Hepatocyte (in vitro differentiated cells): ENCODE measurements around the gene PTPRT. TPM values are rescaled to one million over a fixed set of nuclear protein-coding genes. Genes with fewer than 3 reads are reported as not detected.

ENCODE experiments used
- DNase-seq: peaks from one replicate; pipeline ENCODE4 v3.0.0-alpha.2; 2016; ENCODE audit warnings: low spot score
- H2AFZ ChIP-seq: fragments of 200-600 bp; sonication (generic); 2 replicates; pipeline ENCODE4 v1.6.0; 2016; ENCODE audit warnings: antibody characterized with exemption, mild to moderate bottlenecking
- H3K27ac ChIP-seq: fragments of 200-600 bp; sonication (generic); 2 replicates; pipeline ENCODE4 v1.5.1; 2016; ENCODE audit warnings: mild to moderate bottlenecking
- H3K27me3 ChIP-seq: fragments of 200-600 bp; sonication (generic); 2 replicates; pipeline ENCODE4 v1.6.1; 2016
- H3K36me3 ChIP-seq: fragments of 200-600 bp; sonication (generic); replicated peaks from 2 replicates; pipeline ENCODE4 v1.5.1; 2016; ENCODE audit warnings: low read depth; ENCODE audit not compliant: insufficient read depth
- H3K4me1 ChIP-seq: fragments of 200-600 bp; sonication (generic); 2 replicates; pipeline ENCODE4 v1.5.1; 2016; ENCODE audit warnings: mild to moderate bottlenecking, moderate library complexity; ENCODE audit not compliant: insufficient read depth
- H3K4me2 ChIP-seq: fragments of 200-600 bp; sonication (generic); 2 replicates; pipeline ENCODE4 v1.6.0; 2016
- H3K4me3 ChIP-seq: fragments of 200-600 bp; sonication (generic); 2 replicates; pipeline ENCODE4 v1.5.1; 2016; ENCODE audit warnings: mild to moderate bottlenecking
- H3K79me2 ChIP-seq: fragments of 200-600 bp; sonication (generic); 2 replicates; pipeline ENCODE4 v1.6.0; 2017; ENCODE audit warnings: mild to moderate bottlenecking
- H3K9me2 ChIP-seq: fragments of 200-600 bp; sonication (generic); replicated peaks from 2 replicates; pipeline ENCODE4 v1.6.0; 2017; ENCODE audit warnings: mild to moderate bottlenecking; ENCODE audit not compliant: insufficient read depth
- H3K9me3 ChIP-seq: fragments of 200-600 bp; sonication (generic); 2 replicates; pipeline ENCODE4 v1.5.1; 2016; ENCODE audit warnings: low read depth, mild to moderate bottlenecking
- H4K20me1 ChIP-seq: fragments of 200-600 bp; sonication (generic); 2 replicates; pipeline ENCODE4 v1.6.0; 2016; ENCODE audit warnings: mild to moderate bottlenecking; ENCODE audit not compliant: insufficient read depth, poor library complexity, severe bottlenecking
- EZH2 ChIP-seq: fragments of 200-600 bp; sonication (generic); IDR thresholded peaks from 2 replicates; pipeline ENCODE4 v1.6.1; 2016; ENCODE audit warnings: antibody characterized with exemption, mild to moderate bottlenecking, borderline replicate concordance
- EZH2phosphoT487 ChIP-seq: fragments of 200-600 bp; sonication (generic); IDR thresholded peaks from one replicate; pipeline ENCODE4 v1.6.1; 2018; ENCODE audit warnings: antibody characterized with exemption, mild to moderate bottlenecking, low read depth, moderate library complexity; ENCODE audit not compliant: unreplicated experiment, severe bottlenecking
- WGBS: methylation state at CpG from one replicate; pipeline ENCODE4 v1.1.6; 2016; ENCODE audit warnings: low lambda C conversion rate; ENCODE audit errors: missing lambda C conversion rate; 5-methylcytosine and 5-hydroxymethylcytosine counted together
- polyA plus RNA-seq: library from polyadenylated mRNA; unstranded; fragments of >200 nt; fragmentation: Nextera tagmentation; extraction: Ambion mirVana; gene quantifications from 2 replicates; pipeline ENCODE4 v1.2.1, GENCODE V29; 2016
- total RNA-seq: library from RNA; depleted of rRNA; stranded (reverse); fragments of >200 nt; gene quantifications from 2 replicates; pipeline ENCODE4 v1.2.3, GENCODE V29; 2014
- TF ChIP-seq, protein P1 (sequence below): fragments of 200-600 bp; sonication (generic); IDR thresholded peaks from 2 replicates; pipeline ENCODE4 v1.5.1; 2016; ENCODE audit warnings: antibody characterized with exemption, mild to moderate bottlenecking; ENCODE audit not compliant: poor library complexity

The PTPRT gene
- total and polyA plus RNA-seq, 2 experiments from 2014 or later: 0.47 to 0.83 TPM

DNA sequence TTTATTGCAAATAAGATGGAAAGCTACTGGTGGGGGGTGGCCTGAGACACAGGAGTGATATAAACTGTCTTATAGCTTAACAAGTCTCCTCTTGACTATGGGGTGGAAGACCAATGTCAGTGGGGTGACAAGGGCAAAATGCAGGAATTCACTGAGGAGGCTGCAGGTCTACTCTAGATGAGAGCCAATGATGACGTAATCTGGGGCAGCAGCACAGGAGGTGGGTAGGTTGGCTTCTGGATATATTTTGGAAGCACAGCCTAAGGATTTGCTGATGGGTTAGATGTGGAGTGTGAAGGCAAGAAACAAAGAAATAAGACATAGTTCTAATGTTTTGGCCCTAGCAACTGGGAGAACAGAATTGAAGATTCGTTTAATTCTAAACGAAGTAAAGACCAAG, 253.2 kb downstream of the PTPRT start:
- no peaks in the 10 kb centered on the region for H3K27me3 ChIP-seq
- H3K9me2 ChIP-seq: no peaks in the 10 kb centered on the region
- H3K36me3 ChIP-seq: no peaks in the 10 kb centered on the region
- 94% methylated on average over 3 of the region's 3 CpGs for WGBS
- H2AFZ ChIP-seq: no peak overlapping the region
- DNase-seq: no peak
- no peak overlapping the region for H3K4me3 ChIP-seq
- TF ChIP-seq, protein P1, sequence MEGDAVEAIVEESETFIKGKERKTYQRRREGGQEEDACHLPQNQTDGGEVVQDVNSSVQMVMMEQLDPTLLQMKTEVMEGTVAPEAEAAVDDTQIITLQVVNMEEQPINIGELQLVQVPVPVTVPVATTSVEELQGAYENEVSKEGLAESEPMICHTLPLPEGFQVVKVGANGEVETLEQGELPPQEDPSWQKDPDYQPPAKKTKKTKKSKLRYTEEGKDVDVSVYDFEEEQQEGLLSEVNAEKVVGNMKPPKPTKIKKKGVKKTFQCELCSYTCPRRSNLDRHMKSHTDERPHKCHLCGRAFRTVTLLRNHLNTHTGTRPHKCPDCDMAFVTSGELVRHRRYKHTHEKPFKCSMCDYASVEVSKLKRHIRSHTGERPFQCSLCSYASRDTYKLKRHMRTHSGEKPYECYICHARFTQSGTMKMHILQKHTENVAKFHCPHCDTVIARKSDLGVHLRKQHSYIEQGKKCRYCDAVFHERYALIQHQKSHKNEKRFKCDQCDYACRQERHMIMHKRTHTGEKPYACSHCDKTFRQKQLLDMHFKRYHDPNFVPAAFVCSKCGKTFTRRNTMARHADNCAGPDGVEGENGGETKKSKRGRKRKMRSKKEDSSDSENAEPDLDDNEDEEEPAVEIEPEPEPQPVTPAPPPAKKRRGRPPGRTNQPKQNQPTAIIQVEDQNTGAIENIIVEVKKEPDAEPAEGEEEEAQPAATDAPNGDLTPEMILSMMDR: no peak
- TF ChIP-seq EZH2: no peak
- no peak for TF ChIP-seq EZH2phosphoT487
- H3K79me2 ChIP-seq: no peaks in the 10 kb centered on the region
- H3K27ac ChIP-seq: no peak overlapping the region
- H3K9me3 ChIP-seq: no peaks in the 10 kb centered on the region
- no peaks in the 10 kb centered on the region for H4K20me1 ChIP-seq
- H3K4me1 ChIP-seq: no peaks in the 10 kb centered on the region
- no peak overlapping the region for H3K4me2 ChIP-seq

DNA sequence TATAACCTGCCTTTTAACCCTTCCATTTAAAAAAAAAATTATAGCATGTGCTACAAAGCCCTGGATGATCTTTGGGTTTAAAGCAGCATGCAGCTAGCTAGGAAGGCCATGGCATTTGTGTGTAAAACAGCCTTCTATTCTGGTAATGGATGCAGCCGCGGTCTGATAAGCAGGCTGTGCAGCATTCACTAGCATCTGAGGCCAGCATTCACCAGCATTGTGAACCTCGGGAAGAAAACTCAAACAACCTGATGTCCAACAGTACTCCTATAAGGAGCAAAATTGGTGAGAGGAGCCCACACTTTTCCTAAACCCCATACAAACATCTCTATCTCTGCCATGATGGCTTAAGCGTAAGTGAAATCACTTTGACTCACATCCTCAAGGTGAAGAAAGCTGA, 265.5 kb downstream of the PTPRT start:
- H4K20me1 ChIP-seq: no peaks in the 10 kb centered on the region
- no peak overlapping the region for H3K4me2 ChIP-seq
- 79% methylated on average over 4 of the region's 4 CpGs for WGBS
- no peaks in the 10 kb centered on the region for H3K9me3 ChIP-seq
- H3K27ac ChIP-seq: no peak overlapping the region
- H3K9me2 ChIP-seq: no peaks in the 10 kb centered on the region
- DNase-seq: no peak
- no peak overlapping the region for H2AFZ ChIP-seq
- no peaks in the 10 kb centered on the region for H3K27me3 ChIP-seq
- no peak overlapping the region for H3K4me3 ChIP-seq
- no peaks in the 10 kb centered on the region for H3K4me1 ChIP-seq
- H3K79me2 ChIP-seq: no peaks in the 10 kb centered on the region
- H3K36me3 ChIP-seq: no peaks in the 10 kb centered on the region
- TF ChIP-seq EZH2 (no peak), EZH2phosphoT487 (no peak)
- TF ChIP-seq, protein P1: no peak

DNA sequence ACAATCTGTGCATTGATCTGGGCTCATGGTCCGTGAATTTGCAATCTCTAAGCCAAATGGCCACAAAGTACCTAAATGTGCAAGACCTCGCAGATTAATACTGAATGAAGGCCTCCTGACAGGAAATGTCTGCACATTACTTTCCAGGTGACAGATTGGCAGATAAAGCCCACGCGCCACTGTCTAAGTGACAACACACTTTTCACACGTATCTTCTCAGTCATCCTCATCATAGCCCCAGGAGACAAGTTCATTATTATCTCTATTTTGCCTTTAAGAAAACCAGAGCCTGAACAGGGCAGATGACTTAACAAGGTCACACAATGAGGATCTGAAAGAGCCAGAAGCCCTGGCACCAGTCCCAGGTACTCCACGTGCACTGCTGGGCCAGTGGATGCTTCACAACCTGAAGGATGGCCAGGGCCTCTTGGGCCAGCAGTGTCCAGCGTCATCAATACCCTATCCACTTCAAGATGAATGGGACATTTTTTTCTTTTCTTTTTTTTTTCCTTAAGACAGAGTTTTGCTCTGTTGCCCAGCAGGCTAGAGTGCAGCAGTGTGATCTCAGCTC, 266.3 kb downstream of the PTPRT start:
- Histone ChIP-seq H2AFZ (no peak overlapping the region), H3K79me2 (no peaks in the 10 kb centered on the region), H3K27ac (no peak overlapping the region), H3K36me3 (no peaks in the 10 kb centered on the region), H4K20me1 (no peaks in the 10 kb centered on the region), H3K4me1 (no peaks in the 10 kb centered on the region), H3K9me3 (no peaks in the 10 kb centered on the region), H3K4me2 (no peak overlapping the region), H3K27me3 (no peaks in the 10 kb centered on the region), H3K4me3 (no peak overlapping the region), H3K9me2 (no peaks in the 10 kb centered on the region)
- DNase-seq: no peak
- TF ChIP-seq EZH2phosphoT487 (no peak), EZH2 (no peak)
- TF ChIP-seq, protein P1: no peak
- 84% methylated on average over 7 of the region's 7 CpGs for WGBS
